Erythroblast (primary cell): ENCODE measurements around the gene SIGLEC7.

Source experiments
- GATA1 ChIP-seq: IDR thresholded peaks from 2 replicates; pipeline ENCODE4 v1.6.1; 2011; ENCODE audit warnings: low read depth, mild to moderate bottlenecking, control low read depth, low read length, moderate library complexity
- POLR2A ChIP-seq: IDR thresholded peaks from 2 replicates; pipeline ENCODE4 v1.6.1; 2011; ENCODE audit warnings: mild to moderate bottlenecking, low read length

DNA sequence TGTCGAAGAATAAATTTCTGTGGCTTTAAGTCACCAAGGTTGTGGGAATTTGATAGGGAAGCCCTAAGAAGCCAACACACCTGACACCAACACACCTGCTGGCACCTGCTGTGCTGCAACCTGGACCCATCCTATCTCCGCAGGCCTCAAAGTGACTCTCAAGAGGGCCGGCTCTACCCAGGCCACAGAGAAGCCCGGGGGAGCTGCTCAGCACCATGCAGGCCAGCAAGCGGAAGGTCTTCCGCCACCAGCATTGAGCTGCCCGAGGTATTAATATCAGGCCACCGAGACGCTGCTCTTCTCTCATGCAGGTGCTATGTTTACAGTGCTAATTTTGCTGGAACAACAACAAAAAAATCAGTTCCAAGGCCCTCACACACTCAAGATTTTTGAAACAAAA, 50.6 kb downstream of the SIGLEC7 start:
- TF ChIP-seq POLR2A = no peak
- TF ChIP-seq GATA1 = no peak
